ENCODE data around the gene KCNJ3. TPM values are rescaled to one million over a fixed set of nuclear protein-coding genes. Genes with fewer than 3 reads are reported as not detected.

Gene KCNJ3
- total RNA-seq, 1 experiment from 2014 or later: 0.31 TPM

DNA sequence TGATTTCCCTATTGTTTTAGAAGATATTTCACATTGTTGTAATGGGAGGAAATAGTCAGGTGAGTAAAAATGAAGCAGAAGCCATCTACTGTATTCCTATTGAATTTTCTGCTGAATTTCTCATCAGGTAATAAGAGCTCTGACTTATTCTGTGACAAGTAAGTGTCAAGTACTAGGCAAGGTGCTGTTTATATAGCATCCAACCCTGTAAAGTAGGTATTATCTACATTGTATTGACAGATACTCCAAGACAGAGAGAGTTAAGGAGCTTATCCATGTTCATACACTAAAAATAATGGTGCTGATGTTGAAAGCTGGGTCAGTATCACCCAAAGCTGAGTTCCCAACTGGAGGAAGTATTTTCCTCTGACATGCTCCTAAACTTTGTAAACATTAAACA lies 106.0 kb downstream of the KCNJ3 start (continued):
- TF ChIP-seq ELF4 (CRISPR knock-in tag; IDR thresholded peaks at IDR 0.05; ENCODE audit: low read depth): no peak
- TF ChIP-seq FOXK1 (CRISPR knock-in tag; IDR thresholded peaks at IDR 0.05): no peak
- no peak for TF ChIP-seq RELA (CRISPR knock-in tag; IDR thresholded peaks at IDR 0.05; ENCODE audit: borderline replicate concordance)
- no peak for TF ChIP-seq FOXP1 (CRISPR knock-in tag; IDR thresholded peaks at IDR 0.05; ENCODE audit: borderline replicate concordance)
- TF ChIP-seq ESRRA (CRISPR knock-in tag; IDR thresholded peaks at IDR 0.05; ENCODE audit: borderline replicate concordance): no peak
- no peak for TF ChIP-seq FOXJ3 (CRISPR knock-in tag; IDR thresholded peaks at IDR 0.05; ENCODE audit: borderline replicate concordance)
- TF ChIP-seq ZNF219 (CRISPR knock-in tag; IDR thresholded peaks at IDR 0.05; ENCODE audit: borderline replicate concordance): no peak
- TF ChIP-seq RORB (CRISPR knock-in tag; IDR thresholded peaks at IDR 0.05): no peak

DNA sequence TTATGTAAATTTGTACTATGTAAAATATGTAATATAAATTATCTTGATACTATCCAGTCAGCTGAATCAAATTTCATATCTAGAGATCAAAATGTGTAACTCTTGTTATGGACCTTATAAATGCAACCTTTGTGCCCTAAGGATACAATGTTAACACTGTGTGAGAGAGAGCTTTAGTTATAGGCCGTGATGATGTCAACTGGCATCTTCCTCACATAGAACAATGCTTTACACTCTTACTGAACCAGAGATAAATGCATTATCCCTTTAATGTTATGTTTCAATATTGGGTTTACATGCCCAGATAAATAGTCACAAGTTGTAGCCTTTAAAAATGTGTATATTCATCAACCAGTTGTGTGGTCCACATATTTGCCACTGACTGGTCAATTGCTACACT lies 115.1 kb downstream of the KCNJ3 start:
- no peak overlapping the region for H3K27ac Mint-ChIP-seq
- H3K4me1 Mint-ChIP-seq: no peaks in the 10 kb centered on the region
- H3K9me3 Mint-ChIP-seq: no peaks in the 10 kb centered on the region
- no peaks in the 10 kb centered on the region for H3K36me3 Mint-ChIP-seq
- no peak overlapping the region for H3K4me3 Mint-ChIP-seq
- H3K27me3 Mint-ChIP-seq (ENCODE audit: low read depth): no peaks in the 10 kb centered on the region
- DNase-seq (ENCODE audit: low spot score): no peak
- TF ChIP-seq, protein P1, sequence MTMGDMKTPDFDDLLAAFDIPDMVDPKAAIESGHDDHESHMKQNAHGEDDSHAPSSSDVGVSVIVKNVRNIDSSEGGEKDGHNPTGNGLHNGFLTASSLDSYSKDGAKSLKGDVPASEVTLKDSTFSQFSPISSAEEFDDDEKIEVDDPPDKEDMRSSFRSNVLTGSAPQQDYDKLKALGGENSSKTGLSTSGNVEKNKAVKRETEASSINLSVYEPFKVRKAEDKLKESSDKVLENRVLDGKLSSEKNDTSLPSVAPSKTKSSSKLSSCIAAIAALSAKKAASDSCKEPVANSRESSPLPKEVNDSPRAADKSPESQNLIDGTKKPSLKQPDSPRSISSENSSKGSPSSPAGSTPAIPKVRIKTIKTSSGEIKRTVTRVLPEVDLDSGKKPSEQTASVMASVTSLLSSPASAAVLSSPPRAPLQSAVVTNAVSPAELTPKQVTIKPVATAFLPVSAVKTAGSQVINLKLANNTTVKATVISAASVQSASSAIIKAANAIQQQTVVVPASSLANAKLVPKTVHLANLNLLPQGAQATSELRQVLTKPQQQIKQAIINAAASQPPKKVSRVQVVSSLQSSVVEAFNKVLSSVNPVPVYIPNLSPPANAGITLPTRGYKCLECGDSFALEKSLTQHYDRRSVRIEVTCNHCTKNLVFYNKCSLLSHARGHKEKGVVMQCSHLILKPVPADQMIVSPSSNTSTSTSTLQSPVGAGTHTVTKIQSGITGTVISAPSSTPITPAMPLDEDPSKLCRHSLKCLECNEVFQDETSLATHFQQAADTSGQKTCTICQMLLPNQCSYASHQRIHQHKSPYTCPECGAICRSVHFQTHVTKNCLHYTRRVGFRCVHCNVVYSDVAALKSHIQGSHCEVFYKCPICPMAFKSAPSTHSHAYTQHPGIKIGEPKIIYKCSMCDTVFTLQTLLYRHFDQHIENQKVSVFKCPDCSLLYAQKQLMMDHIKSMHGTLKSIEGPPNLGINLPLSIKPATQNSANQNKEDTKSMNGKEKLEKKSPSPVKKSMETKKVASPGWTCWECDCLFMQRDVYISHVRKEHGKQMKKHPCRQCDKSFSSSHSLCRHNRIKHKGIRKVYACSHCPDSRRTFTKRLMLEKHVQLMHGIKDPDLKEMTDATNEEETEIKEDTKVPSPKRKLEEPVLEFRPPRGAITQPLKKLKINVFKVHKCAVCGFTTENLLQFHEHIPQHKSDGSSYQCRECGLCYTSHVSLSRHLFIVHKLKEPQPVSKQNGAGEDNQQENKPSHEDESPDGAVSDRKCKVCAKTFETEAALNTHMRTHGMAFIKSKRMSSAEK (CRISPR knock-in tag; IDR thresholded peaks at IDR 0.05; ENCODE audit: borderline replicate concordance): no peak
- TF ChIP-seq, protein P2, sequence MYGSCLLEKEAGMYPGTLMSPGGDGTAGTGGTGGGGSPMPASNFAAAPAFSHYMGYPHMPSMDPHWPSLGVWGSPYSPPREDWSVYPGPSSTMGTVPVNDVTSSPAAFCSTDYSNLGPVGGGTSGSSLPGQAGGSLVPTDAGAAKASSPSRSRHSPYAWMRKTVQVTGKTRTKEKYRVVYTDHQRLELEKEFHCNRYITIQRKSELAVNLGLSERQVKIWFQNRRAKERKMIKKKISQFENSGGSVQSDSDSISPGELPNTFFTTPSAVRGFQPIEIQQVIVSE (CRISPR knock-in tag; IDR thresholded peaks at IDR 0.05; ENCODE audit: borderline replicate concordance): no peak
- TF ChIP-seq CREB1 (CRISPR knock-in tag; IDR thresholded peaks at IDR 0.05) (no peak), KAT7 (CRISPR knock-in tag; IDR thresholded peaks at IDR 0.05; ENCODE audit: borderline replicate concordance) (no peak), TP53 (CRISPR knock-in tag; IDR thresholded peaks at IDR 0.05) (no peak), HMGA2 (CRISPR knock-in tag; IDR thresholded peaks at IDR 0.05) (no peak), PRRX2 (CRISPR knock-in tag; IDR thresholded peaks at IDR 0.05) (no peak), NFE2L1 (CRISPR knock-in tag; IDR thresholded peaks at IDR 0.05) (no peak), JAZF1 (CRISPR knock-in tag; IDR thresholded peaks at IDR 0.05) (no peak), ZNF219 (CRISPR knock-in tag; IDR thresholded peaks at IDR 0.05; ENCODE audit: borderline replicate concordance) (no peak)
- TF ChIP-seq, protein P3, sequence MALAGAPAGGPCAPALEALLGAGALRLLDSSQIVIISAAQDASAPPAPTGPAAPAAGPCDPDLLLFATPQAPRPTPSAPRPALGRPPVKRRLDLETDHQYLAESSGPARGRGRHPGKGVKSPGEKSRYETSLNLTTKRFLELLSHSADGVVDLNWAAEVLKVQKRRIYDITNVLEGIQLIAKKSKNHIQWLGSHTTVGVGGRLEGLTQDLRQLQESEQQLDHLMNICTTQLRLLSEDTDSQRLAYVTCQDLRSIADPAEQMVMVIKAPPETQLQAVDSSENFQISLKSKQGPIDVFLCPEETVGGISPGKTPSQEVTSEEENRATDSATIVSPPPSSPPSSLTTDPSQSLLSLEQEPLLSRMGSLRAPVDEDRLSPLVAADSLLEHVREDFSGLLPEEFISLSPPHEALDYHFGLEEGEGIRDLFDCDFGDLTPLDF (CRISPR knock-in tag; IDR thresholded peaks at IDR 0.05): no peak
- TF ChIP-seq, protein P4, sequence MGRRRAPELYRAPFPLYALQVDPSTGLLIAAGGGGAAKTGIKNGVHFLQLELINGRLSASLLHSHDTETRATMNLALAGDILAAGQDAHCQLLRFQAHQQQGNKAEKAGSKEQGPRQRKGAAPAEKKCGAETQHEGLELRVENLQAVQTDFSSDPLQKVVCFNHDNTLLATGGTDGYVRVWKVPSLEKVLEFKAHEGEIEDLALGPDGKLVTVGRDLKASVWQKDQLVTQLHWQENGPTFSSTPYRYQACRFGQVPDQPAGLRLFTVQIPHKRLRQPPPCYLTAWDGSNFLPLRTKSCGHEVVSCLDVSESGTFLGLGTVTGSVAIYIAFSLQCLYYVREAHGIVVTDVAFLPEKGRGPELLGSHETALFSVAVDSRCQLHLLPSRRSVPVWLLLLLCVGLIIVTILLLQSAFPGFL (CRISPR knock-in tag; IDR thresholded peaks at IDR 0.05; ENCODE audit: borderline replicate concordance): no peak
- POLR2A ChIA-PET: no interaction called here
- no peak for ATAC-seq
- CTCF ChIA-PET: interaction anchor here (0.6 kb wide), 1 partner anchor 23 kb away, joined by 3 read pairs; no protein-coding TSS in a partner anchor

All from WTC11 (cell line).